DMS53 treated with DMSO at 0.1 percent for 48 hours (cell line): ENCODE measurements around the gene ERCC3.
"Not testable (repeated sequence)": the region's sequence is repeated elsewhere in the genome, so short reads cannot be mapped to it uniquely, and the experiment has no call there.

ENCODE experiments used
- DNase-seq: peaks from one replicate; lab custom pipeline; 2025; ENCODE audit not compliant: unreplicated experiment; lab: John Stamatoyannopoulos, UW

ERCC3 gene

GRCh38 chr2:127279781-127280180 is 14.2 kb downstream of the ERCC3 start:
- no peak for DNase-seq

- no peak for DNase-seq
Measured at GRCh38 chr2:127278959-127279358, 15.0 kb downstream of the ERCC3 start.

GRCh38 chr2:127277028-127277427 is 16.9 kb downstream of the ERCC3 start:
- no peak for DNase-seq

GRCh38 chr2:127275789-127276188 is 18.2 kb downstream of the ERCC3 start:
- DNase-seq, result no peak

GRCh38 chr2:127275356-127275755 is 18.6 kb downstream of the ERCC3 start:
- DNase-seq, result no peak

GRCh38 chr2:127270663-127271062 is 23.3 kb downstream of the ERCC3 start:
- DNase-seq, result no peak

- DNase-seq, result no peak
Measured at GRCh38 chr2:127261804-127262406, 32.0 kb downstream of the ERCC3 start.

- no peak for DNase-seq
Measured at GRCh38 chr2:127259355-127259754, 34.6 kb downstream of the ERCC3 start.

- DNase-seq, result no peak
Measured at GRCh38 chr2:127256866-127257265, 37.1 kb downstream of the ERCC3 start.

GRCh38 chr2:127256381-127256780 is 37.6 kb downstream of the ERCC3 start:
- DNase-seq, result no peak

GRCh38 chr2:127255721-127256120 is 38.2 kb downstream of the ERCC3 start:
- DNase-seq, result no peak

DNA sequence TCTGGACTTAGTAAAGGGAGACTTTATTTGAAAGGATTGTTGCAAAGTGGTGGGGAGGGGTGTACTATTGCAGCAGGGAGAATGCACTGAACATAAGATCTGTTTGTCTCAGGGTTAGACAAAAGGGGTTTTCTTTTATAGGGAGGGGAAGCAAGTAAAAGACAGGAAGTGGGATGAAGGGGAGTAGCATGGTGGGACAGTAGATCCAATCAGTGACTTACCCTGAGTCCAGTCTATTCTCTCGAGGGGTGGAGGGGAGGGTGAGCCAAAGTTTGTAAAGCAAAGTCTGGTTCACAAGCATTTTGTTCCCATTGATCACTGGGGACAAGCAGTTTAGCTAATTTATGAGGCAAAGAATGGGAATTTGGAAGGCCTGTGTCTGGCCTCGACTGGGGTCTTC is 38.8 kb downstream of the ERCC3 start:
- no peak for DNase-seq

- DNase-seq, result no peak
Measured at GRCh38 chr2:127254386-127254981, 39.5 kb downstream of the ERCC3 start.

DNA sequence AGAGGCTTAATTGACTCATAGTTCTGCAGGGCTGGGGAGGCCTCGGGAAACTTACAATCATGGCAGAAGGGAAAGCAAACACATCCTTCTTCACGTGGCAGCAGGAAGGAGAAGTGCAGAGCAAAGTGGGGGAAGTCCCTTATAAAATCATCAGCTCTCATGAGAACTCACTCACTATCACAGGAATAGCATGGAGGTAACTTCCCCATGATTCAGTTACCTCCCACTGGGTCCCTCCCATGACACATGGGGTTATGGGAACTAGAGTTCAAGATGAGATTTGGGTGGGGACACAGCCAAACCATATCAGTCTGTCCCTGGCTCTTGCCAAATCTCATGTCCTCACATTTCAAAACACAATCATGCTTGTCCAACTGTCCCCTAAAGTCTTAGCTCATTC is 52.8 kb downstream of the ERCC3 start:
- not testable (repeated sequence) for DNase-seq

DNA sequence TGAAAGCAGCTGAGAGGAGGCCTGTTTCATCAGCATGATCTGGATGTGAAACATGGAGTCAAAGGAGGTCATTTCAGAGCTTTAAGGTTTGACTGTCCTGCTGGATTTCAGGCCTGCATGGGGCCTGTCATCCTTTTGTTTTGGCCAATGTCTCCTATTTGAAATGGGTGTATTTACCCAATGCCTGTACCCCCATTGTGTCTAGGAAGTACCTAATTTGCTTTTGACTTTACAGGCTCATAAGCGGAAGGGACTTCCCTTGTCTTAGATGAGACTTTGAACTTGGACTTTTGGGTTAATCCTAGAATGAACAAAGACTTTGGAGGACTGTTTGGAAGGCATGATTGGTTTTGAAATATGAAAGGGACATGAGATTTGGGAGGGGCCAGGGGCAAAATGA is 54.5 kb downstream of the ERCC3 start:
- no peak for DNase-seq

- DNase-seq, result not testable (repeated sequence)
Measured at GRCh38 chr2:127237768-127238167, 56.2 kb downstream of the ERCC3 start.

- no peak for DNase-seq
Measured at GRCh38 chr2:127235082-127235702, 58.8 kb downstream of the ERCC3 start.

DNA sequence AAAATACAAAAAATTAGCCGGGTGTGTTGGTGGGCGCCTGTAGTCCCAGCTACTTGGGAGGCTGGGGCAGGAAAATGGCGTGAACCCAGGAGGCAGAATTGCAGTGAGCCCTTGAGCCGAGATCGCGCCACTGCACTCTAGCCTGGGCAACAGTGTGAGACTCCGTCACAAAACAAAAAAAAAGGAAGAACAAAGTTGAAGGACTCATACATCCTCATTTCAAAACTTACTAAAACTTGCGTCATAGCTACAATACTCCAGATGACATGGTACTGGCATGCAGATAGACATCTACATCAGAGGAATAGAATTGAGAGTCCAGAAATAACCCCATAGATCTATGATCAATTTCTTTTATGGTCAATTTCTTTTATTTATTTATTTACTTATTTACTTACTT is 60.2 kb downstream of the ERCC3 start:
- DNase-seq, result no peak

GRCh38 chr2:127231130-127231865 is 62.6 kb downstream of the ERCC3 start:
- DNase-seq, result no peak

GRCh38 chr2:127229555-127229954 is 64.4 kb downstream of the ERCC3 start:
- DNase-seq, result no peak

DNA sequence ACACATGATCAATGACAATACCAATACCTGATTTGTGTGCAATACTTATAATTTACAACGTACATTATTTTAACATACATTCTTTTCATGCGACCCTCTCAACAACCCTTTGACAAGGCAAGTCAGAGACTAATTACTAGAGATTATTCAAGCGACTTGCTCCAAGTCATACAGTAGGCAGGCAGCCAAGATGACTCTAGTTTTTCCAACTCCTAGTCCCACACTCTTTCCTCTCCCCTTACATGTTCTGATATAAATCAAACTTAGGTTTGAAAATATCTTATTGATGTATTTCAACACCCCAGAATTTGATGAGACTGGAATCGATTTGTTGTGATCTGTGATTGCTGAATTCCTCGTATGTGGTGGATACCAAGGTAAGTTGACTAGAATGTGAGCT is 65.8 kb downstream of the ERCC3 start:
- no peak for DNase-seq

DNA sequence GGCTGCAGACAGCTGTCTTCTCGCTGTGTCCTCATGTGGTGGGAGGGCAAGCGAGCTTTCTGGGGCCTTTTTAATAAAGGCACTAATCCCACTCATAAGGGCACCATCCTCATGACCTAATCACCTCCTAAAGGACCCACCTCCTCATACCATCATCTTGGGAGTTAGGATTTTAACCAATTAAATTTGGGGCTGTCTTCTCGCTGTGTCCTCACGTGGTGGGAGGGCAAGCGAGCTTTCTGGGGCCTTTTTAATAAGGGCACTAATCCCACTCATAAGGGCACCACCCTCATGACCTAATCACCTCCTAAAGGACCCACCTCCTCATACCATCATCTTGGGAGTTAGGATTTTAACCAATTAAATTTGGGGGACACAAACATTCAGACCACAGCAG is 66.7 kb downstream of the ERCC3 start:
- not testable (repeated sequence) for DNase-seq
